AG04449 (cell line): ENCODE measurements around the gene PRIM1.

Source experiments
- CTCF ChIA-PET: fragments of 350-600 bp; formaldehyde crosslinking; extraction: SDS; loops from one replicate; lab custom pipeline; 2021; ENCODE audit warnings: antibody characterized with exemption; lab: Yijun Ruan, JAX
- POLR2A ChIA-PET: fragments of 400-600, 350-600 bp; formaldehyde crosslinking; extraction: SDS; loops from one replicate; lab custom pipeline; 2020; ENCODE audit warnings: antibody characterized with exemption, inconsistent platforms; lab: Yijun Ruan, JAX
- DNase-seq: peaks from one replicate; pipeline ENCODE4 v3.0.0-alpha.2; 2010; ENCODE audit warnings: low read depth, low spot score
- H3K4me3 ChIP-seq: 2 replicates; pipeline ENCODE4 v1.5.1; 2011; ENCODE audit warnings: low read depth, mild to moderate bottlenecking, control low read depth, low read length
- TF ChIP-seq, protein P1 (sequence below): IDR thresholded peaks from one replicate; pipeline ENCODE4 v1.5.1; 2011; ENCODE audit warnings: mild to moderate bottlenecking, moderate library complexity, low read length, control low read depth, inconsistent platforms; ENCODE audit not compliant: insufficient read depth; ENCODE audit errors: missing control alignments

The PRIM1 gene

DNA sequence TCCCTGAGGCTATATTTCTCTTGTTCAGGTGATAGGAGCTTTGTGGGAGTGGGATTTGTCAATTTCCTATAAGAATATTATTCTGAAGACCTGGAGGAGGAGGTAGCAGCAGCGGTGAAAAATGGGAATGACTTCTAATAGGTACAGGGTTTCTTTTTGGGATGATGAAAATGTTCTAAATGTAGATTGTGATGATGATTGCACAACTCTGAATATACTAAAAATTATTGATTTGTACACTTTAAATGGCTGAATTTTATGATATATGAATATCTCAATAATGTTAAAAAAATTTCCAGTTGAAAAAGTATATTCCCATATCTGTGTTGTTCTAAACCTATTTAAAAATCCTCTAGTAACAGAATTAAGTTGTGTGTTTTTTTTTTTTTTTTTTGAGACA, 33.8 kb upstream of the PRIM1 start:
- H3K4me3 ChIP-seq: no peak overlapping the region
- TF ChIP-seq, protein P1, sequence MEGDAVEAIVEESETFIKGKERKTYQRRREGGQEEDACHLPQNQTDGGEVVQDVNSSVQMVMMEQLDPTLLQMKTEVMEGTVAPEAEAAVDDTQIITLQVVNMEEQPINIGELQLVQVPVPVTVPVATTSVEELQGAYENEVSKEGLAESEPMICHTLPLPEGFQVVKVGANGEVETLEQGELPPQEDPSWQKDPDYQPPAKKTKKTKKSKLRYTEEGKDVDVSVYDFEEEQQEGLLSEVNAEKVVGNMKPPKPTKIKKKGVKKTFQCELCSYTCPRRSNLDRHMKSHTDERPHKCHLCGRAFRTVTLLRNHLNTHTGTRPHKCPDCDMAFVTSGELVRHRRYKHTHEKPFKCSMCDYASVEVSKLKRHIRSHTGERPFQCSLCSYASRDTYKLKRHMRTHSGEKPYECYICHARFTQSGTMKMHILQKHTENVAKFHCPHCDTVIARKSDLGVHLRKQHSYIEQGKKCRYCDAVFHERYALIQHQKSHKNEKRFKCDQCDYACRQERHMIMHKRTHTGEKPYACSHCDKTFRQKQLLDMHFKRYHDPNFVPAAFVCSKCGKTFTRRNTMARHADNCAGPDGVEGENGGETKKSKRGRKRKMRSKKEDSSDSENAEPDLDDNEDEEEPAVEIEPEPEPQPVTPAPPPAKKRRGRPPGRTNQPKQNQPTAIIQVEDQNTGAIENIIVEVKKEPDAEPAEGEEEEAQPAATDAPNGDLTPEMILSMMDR: no peak
- ChIA-PET POLR2A (no interaction called here), CTCF (no interaction called here)
- DNase-seq: no peak

DNA sequence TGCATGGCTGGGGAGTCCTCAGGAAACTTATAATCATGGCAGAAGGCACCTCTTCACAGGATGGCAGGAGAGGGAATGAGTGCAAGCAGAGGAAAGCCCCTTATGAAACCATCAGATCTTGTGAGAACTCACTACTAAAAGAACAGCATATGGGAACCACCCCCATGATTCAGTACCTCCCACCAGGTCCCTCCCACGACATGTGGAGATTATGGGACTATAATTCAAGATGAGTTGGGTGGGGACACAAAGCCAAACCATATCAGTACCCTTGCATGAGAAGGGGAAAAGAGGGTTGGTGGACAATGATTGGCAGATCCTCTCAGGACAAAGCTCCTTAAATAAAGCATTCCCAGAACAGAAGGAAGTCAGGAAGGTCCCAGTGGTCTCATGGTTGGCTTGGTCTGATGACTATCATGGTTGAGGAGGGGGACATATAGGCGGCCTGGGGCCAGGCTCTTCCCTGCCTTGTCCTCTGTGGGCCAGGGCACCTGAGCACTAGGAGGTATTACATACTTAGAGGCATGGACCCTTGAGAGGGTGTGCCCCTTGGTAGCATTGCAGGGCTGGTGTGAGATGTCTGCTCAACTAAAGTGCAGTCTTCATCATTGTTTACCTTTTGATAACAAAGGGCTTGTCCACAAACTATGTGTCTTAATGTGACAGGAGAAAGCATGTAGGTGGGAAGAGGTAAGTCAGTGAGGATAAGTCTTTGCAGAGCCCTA, 33.2 kb upstream of the PRIM1 start:
- TF ChIP-seq, protein P1: no peak
- no peak for DNase-seq
- CTCF ChIA-PET: no interaction called here
- POLR2A ChIA-PET: no interaction called here
- no peak overlapping the region for H3K4me3 ChIP-seq

DNA sequence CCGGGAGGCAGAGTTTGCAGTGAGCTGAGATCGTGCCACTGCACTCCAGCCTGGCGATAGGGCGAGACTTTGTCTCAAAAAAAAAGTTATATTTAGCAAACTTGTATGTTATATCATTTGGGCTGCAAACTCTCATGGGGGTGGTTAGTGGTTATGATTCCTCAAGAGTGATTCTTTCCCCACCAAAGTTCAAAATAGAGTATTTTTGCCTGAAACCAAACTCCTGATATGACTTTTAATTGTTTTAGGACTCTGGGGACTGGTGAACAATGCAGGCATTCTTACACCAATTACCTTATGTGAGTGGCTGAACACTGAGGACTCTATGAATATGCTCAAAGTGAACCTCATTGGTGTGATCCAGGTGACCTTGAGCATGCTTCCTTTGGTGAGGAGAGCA, 29.6 kb upstream of the PRIM1 start:
- ChIA-PET CTCF (interaction anchor here (1.5 kb wide), 1 partner anchor 20 kb away, joined by 3 read pairs; no protein-coding TSS in a partner anchor), POLR2A (no interaction called here)
- H3K4me3 ChIP-seq: no peak overlapping the region
- no peak for DNase-seq
- TF ChIP-seq, protein P1: no peak

DNA sequence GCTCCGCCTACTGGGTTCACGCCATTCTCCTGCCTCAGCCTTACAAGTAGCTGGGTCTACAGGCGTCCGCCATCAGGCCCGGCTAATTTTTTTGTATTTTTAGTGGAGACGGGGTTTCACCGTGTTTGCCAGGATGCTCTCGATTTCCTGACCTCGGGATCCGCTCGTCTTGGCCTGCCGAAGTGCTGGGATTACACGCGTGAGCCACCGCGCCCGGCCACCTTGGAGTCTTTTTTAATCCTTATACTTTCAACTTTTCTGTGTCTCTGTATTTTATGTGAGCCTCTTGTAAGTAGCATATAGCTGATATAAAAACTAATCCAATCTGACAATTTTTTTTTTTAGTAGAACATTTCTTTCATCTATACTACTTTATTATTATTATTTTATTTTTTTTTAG, 26.6 kb upstream of the PRIM1 start:
- TF ChIP-seq, protein P1: no peak
- no peak for DNase-seq
- ChIA-PET POLR2A (no interaction called here), CTCF (interaction anchor here (1.0 kb wide), 1 partner anchor 223 kb away, joined by 3 read pairs; no protein-coding TSS in a partner anchor)
- H3K4me3 ChIP-seq: no peak overlapping the region

- CTCF ChIA-PET: interaction anchor here (1.0 kb wide), 1 partner anchor 211 kb away, joined by 5 read pairs; no protein-coding TSS in a partner anchor
Measured at GRCh38 chr12:56776654-56777053, 24.5 kb upstream of the PRIM1 start.

GRCh38 chr12:56775638-56776037, 23.5 kb upstream of the PRIM1 start:
- H3K4me3 ChIP-seq: no peak overlapping the region
- TF ChIP-seq, protein P1: no peak
- DNase-seq: no peak
- POLR2A ChIA-PET: no interaction called here
- CTCF ChIA-PET: interaction anchor here (1.0 kb wide), 1 partner anchor 213 kb away, joined by 3 read pairs; no protein-coding TSS in a partner anchor

More at GRCh38 chr12:56776654-56777053, 24.5 kb upstream of the PRIM1 start:
- TF ChIP-seq, protein P1: no peak
- no peak for DNase-seq
- H3K4me3 ChIP-seq: no peak overlapping the region
- POLR2A ChIA-PET: no interaction called here
